ENCODE data around the gene STOM. TPM values are rescaled to one million over a fixed set of nuclear protein-coding genes. Genes with fewer than 3 reads are reported as not detected.

The STOM gene
- total RNA-seq, 2 donors from 2014 or later, result 59.9 to 70.5 TPM

DNA sequence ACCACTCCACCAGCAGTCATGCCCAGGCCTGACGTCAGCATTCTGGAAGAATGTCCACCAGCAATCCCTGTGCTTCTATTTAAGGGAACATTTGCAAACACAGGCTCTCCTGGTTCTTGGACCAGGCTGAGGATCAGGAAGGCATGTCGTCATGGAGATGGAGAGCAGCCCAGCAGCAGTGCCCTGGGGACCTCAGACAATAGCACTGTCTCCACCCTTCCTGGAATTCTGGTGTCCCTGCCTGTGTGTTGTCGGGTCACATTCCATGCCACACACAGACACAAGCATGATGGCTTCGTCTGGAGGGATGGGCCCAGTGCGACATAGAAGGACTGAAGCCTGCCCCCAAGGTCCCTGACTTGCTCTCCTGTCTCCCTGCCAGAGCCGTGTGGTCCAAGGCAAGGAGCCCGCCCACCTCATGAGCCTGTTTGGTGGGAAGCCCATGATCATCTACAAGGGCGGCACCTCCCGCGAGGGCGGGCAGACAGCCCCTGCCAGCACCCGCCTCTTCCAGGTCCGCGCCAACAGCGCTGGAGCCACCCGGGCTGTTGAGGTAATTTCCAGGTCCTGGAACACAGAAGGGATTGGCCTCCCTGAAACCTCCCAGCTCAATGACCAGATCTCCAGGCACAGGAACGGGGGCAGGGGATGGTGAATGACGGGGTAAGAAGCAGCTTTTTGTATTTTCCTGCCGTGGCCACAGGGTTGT is 43.8 kb downstream of the STOM start:
- ATAC-seq (peak; percentile 53), DNase-seq (peak; percentile 38 to 57 (median 51))
- 89 to 92% methylated on average over 16 to 19 of the region's 19 CpGs for WGBS, 2 donors
- H3K36me3 ChIP-seq (replicated peaks in 1 of 2; ENCODE audit: insufficient read depth in 1 of 2, low read depth in 2 of 2), result peaks cover 0 to 2% of the 10 kb centered on the region in 2 donors
- TF ChIP-seq POLR2A (IDR thresholded peaks at IDR 0.05), result no peak
- TF ChIP-seq, protein P1, sequence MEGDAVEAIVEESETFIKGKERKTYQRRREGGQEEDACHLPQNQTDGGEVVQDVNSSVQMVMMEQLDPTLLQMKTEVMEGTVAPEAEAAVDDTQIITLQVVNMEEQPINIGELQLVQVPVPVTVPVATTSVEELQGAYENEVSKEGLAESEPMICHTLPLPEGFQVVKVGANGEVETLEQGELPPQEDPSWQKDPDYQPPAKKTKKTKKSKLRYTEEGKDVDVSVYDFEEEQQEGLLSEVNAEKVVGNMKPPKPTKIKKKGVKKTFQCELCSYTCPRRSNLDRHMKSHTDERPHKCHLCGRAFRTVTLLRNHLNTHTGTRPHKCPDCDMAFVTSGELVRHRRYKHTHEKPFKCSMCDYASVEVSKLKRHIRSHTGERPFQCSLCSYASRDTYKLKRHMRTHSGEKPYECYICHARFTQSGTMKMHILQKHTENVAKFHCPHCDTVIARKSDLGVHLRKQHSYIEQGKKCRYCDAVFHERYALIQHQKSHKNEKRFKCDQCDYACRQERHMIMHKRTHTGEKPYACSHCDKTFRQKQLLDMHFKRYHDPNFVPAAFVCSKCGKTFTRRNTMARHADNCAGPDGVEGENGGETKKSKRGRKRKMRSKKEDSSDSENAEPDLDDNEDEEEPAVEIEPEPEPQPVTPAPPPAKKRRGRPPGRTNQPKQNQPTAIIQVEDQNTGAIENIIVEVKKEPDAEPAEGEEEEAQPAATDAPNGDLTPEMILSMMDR (IDR thresholded peaks at IDR 0.05), result no peak
- no peaks in the 10 kb centered on the region for H3K27me3 ChIP-seq
- no peak overlapping the region for H3K4me3 ChIP-seq
- intact Hi-C loops (cut with DNase I), result no loop called here
- peak overlapping the region; percentile 4 to 62 (median 8) for H3K27ac ChIP-seq
- no peaks in the 10 kb centered on the region for H3K9me3 ChIP-seq
- peaks cover 16% of the 10 kb centered on the region for H3K4me1 ChIP-seq

GRCh38 chr9:121325387-121325786 is 44.7 kb downstream of the STOM start:
- WGBS, 2 donors, result 83 to 86% methylated on average over 7 of the region's 7 CpGs
- intact Hi-C loops (cut with DNase I), result no loop called here
- Histone ChIP-seq H3K9me3 (no peaks in the 10 kb centered on the region), H3K4me3 (no peak overlapping the region), H3K4me1 (peaks cover 23% of the 10 kb centered on the region), H3K36me3 (replicated peaks in 1 of 2; ENCODE audit: insufficient read depth in 1 of 2, low read depth in 2 of 2) (peaks cover 0 to 2% of the 10 kb centered on the region in 2 donors), H3K27ac (peak overlapping the region in 3 of 4 donors; percentile 31 to 62 (median 37)), H3K27me3 (no peaks in the 10 kb centered on the region)
- TF ChIP-seq, protein P1 (IDR thresholded peaks at IDR 0.05), result no peak
- TF ChIP-seq POLR2A (IDR thresholded peaks at IDR 0.05), result no peak
- DNase-seq (no peak), ATAC-seq (no peak)

GRCh38 chr9:121324755-121325154 is 45.3 kb downstream of the STOM start:
- H3K4me3 ChIP-seq, result no peak overlapping the region
- DNase-seq (no peak), ATAC-seq (no peak)
- intact Hi-C loops (cut with DNase I), result no loop called here
- no peaks in the 10 kb centered on the region for H3K27me3 ChIP-seq
- H3K27ac ChIP-seq, result peak overlapping the region in 3 of 4 donors; percentile 20 to 62 (median 37)
- no peaks in the 10 kb centered on the region for H3K36me3 ChIP-seq (replicated peaks in 1 of 2; ENCODE audit: insufficient read depth in 1 of 2, low read depth in 2 of 2)
- TF ChIP-seq POLR2A (IDR thresholded peaks at IDR 0.05), result no peak
- TF ChIP-seq, protein P1 (IDR thresholded peaks at IDR 0.05), result no peak
- H3K9me3 ChIP-seq, result no peaks in the 10 kb centered on the region
- 84 to 88% methylated on average over 2 of the region's 2 CpGs for WGBS, 2 donors
- peaks cover 24% of the 10 kb centered on the region for H3K4me1 ChIP-seq

DNA sequence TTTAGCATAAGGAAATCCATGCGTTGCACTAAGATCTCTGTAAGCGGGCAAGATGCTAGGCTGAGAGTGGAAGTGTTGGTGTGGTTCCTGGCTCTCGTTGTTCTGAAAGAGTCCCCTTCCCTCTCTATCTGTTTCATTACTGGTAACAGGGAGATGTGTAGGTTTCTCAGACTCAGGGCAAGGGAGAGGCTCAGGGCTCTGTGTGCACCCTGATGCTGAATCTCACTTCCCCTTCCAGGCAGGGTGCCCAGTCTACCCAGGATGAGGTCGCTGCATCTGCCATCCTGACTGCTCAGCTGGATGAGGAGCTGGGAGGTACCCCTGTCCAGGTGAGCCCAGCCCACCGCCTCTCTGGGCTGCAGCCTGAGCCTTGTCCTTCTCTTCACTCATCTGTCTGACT is 45.7 kb downstream of the STOM start:
- Histone ChIP-seq H3K4me3 (no peak overlapping the region), H3K27me3 (no peaks in the 10 kb centered on the region), H3K9me3 (no peaks in the 10 kb centered on the region), H3K27ac (peak overlapping the region in 1 of 4 donors; percentile 37), H3K36me3 (replicated peaks in 1 of 2; ENCODE audit: insufficient read depth in 1 of 2, low read depth in 2 of 2) (no peaks in the 10 kb centered on the region), H3K4me1 (peaks cover 24% of the 10 kb centered on the region)
- TF ChIP-seq, protein P1 (IDR thresholded peaks at IDR 0.05), result no peak
- TF ChIP-seq POLR2A (IDR thresholded peaks at IDR 0.05), result no peak
- intact Hi-C loops (cut with DNase I), result no loop called here
- 84 to 85% methylated on average over 5 of the region's 5 CpGs for WGBS, 2 donors
- DNase-seq (no peak), ATAC-seq (no peak)

Data from body of pancreas (tissue), 4 donors.